Suprapubic skin (tissue), 4 donors: Measurements from ENCODE around the gene RPL39L.

Source experiments
- EP300 ChIP-seq: sonication (generic); formaldehyde crosslinking; IDR thresholded peaks from one replicate; pipeline ENCODE4 v1.6.1; 2017; ENCODE audit warnings: antibody characterized with exemption
- POLR2A ChIP-seq, 2 donors: fragments of 450-650 bp; IDR thresholded peaks; one replicate each; pipeline ENCODE4 v1.6.1; 2017; ENCODE audit warnings: antibody characterized with exemption in 2 of 2, mild to moderate bottlenecking in 2 of 2, moderate library complexity in 2 of 2
- POLR2AphosphoS5 ChIP-seq, 3 donors: sonication (generic); formaldehyde crosslinking; IDR thresholded peaks; one replicate each; pipeline ENCODE4 v1.6.1; 2017; ENCODE audit warnings: antibody characterized with exemption in 3 of 3
- TF ChIP-seq, protein P1 (sequence below), 2 donors: fragments of 200-600 bp in 1 of 2; fragments of 450-650 bp in 1 of 2; sonication (generic) in 1 of 2; IDR thresholded peaks; one replicate each; pipeline ENCODE4 v1.5.1; 2016 to 2019; ENCODE audit warnings: antibody characterized with exemption in 2 of 2, mild to moderate bottlenecking in 1 of 2, moderate library complexity in 1 of 2

DNA sequence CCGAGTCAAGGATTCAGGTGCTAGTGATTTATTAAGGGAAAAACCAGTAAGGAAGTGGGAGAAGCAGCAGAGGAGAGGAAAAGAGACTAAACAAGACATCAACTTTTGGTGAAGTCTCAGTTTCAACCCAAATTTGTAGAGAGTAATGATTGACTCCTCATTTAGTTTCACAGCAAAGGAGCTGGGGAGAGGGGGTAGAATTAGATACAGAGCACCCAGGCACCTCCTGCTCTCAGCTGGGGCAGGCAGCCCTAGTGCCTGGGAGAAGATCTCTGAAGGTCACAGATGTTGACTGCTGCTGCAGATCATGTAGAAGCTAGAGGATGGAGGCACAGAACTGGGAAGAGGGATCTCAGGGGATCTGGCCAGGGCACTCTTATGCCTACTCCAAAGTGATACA is 29.1 kb downstream of the RPL39L start:
- no peak for TF ChIP-seq POLR2AphosphoS5 (IDR thresholded peaks at IDR 0.05)
- TF ChIP-seq, protein P1, sequence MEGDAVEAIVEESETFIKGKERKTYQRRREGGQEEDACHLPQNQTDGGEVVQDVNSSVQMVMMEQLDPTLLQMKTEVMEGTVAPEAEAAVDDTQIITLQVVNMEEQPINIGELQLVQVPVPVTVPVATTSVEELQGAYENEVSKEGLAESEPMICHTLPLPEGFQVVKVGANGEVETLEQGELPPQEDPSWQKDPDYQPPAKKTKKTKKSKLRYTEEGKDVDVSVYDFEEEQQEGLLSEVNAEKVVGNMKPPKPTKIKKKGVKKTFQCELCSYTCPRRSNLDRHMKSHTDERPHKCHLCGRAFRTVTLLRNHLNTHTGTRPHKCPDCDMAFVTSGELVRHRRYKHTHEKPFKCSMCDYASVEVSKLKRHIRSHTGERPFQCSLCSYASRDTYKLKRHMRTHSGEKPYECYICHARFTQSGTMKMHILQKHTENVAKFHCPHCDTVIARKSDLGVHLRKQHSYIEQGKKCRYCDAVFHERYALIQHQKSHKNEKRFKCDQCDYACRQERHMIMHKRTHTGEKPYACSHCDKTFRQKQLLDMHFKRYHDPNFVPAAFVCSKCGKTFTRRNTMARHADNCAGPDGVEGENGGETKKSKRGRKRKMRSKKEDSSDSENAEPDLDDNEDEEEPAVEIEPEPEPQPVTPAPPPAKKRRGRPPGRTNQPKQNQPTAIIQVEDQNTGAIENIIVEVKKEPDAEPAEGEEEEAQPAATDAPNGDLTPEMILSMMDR (IDR thresholded peaks at IDR 0.05): no peak
- no peak for TF ChIP-seq EP300
- no peak for TF ChIP-seq POLR2A (IDR thresholded peaks at IDR 0.05)
